Testis (tissue), 3 donors: ENCODE data around the gene GCG. TPM values are rescaled to one million over a fixed set of nuclear protein-coding genes. Genes with fewer than 3 reads are reported as not detected.

Source experiments
- DNase-seq: peaks from one replicate; pipeline ENCODE4 v3.0.0-alpha.2; 2019
- H3K27ac ChIP-seq, 2 donors: fragments of 200-600 bp; sonication (generic); one replicate each; pipeline ENCODE4 v1.5.1; 2019
- H3K27me3 ChIP-seq: fragments of 200-600 bp; sonication (generic); one replicate; pipeline ENCODE4 v1.5.1; 2019
- H3K36me3 ChIP-seq: fragments of 200-600 bp; sonication (generic); one replicate; pipeline ENCODE4 v1.5.1; 2017; ENCODE audit warnings: low read depth; ENCODE audit errors: missing control alignments
- H3K4me1 ChIP-seq: fragments of 200-600 bp; sonication (generic); one replicate; pipeline ENCODE4 v1.5.1; 2019
- H3K4me3 ChIP-seq, 2 donors: fragments of 200-600 bp; sonication (generic); one replicate each; pipeline ENCODE4 v1.5.1; 2017 to 2019
- H3K9me3 ChIP-seq: fragments of 200-600 bp; sonication (generic); one replicate; pipeline ENCODE4 v1.5.1; 2017
- CTCF ChIP-seq, 3 experiments: fragments of 450-650 bp in 2 of 3; fragments of 200-600 bp in 1 of 3; sonication (generic) in 1 of 3; IDR thresholded peaks; one replicate each; pipeline ENCODE4 v1.5.1; 2016 to 2019; ENCODE audit warnings: antibody characterized with exemption in 3 of 3, mild to moderate bottlenecking in 2 of 3, moderate library complexity in 1 of 3
- POLR2A ChIP-seq: fragments of 450-650 bp; IDR thresholded peaks from one replicate; pipeline ENCODE4 v1.6.1; 2017; ENCODE audit warnings: antibody characterized with exemption, mild to moderate bottlenecking, moderate library complexity
- WGBS, 2 donors: methylation state at CpG; one replicate each; pipeline ENCODE4 v1.1.5; 2018; 5-methylcytosine and 5-hydroxymethylcytosine counted together
- intact Hi-C: fragments of 100-400 bp; cut with DNase I; formaldehyde crosslinking; loops from one replicate; pipeline ENCODE4 v1.15.1; 2023; ENCODE audit warnings: low total_unique reads
- polyA plus RNA-seq: library from polyadenylated mRNA; stranded (reverse); fragments of 350-450 nt; fragmentation: Illumina TruSeq; extraction: RNeasy Lipid Tissue Mini Kit (QIAGEN cat#74804); gene quantifications from one replicate; pipeline ENCODE4 v1.2.3, GENCODE V29; 2014; ENCODE audit warnings: low read depth, low replicate concordance; ENCODE audit not compliant: insufficient read depth
- total RNA-seq, 2 donors: library from RNA; depleted of rRNA; stranded (reverse); fragments of >200 nt; gene quantifications; one replicate each; pipeline ENCODE4 v1.2.3, GENCODE V29; 2016

GCG gene
- total and polyA plus RNA-seq, 3 donors from 2014 or later: not detected

GRCh38 chr2:162111958-162112850 is 39.8 kb downstream of the GCG start:
- TF ChIP-seq POLR2A: no peak
- no peak for TF ChIP-seq CTCF (IDR thresholded peaks at IDR 0.05)

GRCh38 chr2:162107361-162107901 is 44.6 kb downstream of the GCG start:
- no peak for TF ChIP-seq POLR2A
- Histone ChIP-seq H3K4me1 (no peaks in the 10 kb centered on the region), H3K9me3 (no peaks in the 10 kb centered on the region), H3K36me3 (no peaks in the 10 kb centered on the region), H3K4me3 (no peak overlapping the region), H3K27me3 (no peaks in the 10 kb centered on the region), H3K27ac (no peak overlapping the region)
- no peak for DNase-seq
- intact Hi-C loops: no loop called here
- 59 to 74% methylated on average over 4 of the region's 4 CpGs for whole genome bisulfite sequencing, 2 donors

More at GRCh38 chr2:162111958-162112850, 39.8 kb downstream of the GCG start:
- intact Hi-C loops: no loop called here
- Histone ChIP-seq H3K36me3 (no peaks in the 10 kb centered on the region), H3K4me3 (no peak overlapping the region), H3K9me3 (no peaks in the 10 kb centered on the region), H3K27ac (no peak overlapping the region), H3K4me1 (no peaks in the 10 kb centered on the region), H3K27me3 (no peaks in the 10 kb centered on the region)
- 89 to 93% methylated on average over 5 of the region's 5 CpGs for WGBS, 2 donors
- no peak for DNase-seq

- H3K9me3 ChIP-seq: no peaks in the 10 kb centered on the region
- no peaks in the 10 kb centered on the region for H3K36me3 ChIP-seq
- TF ChIP-seq POLR2A: no peak
- TF ChIP-seq CTCF (IDR thresholded peaks at IDR 0.05): no peak
- 81 to 83% methylated on average over 1 of the region's 1 CpG for WGBS, 2 donors
- H3K4me3 ChIP-seq: no peak overlapping the region
- no peaks in the 10 kb centered on the region for H3K4me1 ChIP-seq
- no peak overlapping the region for H3K27ac ChIP-seq
- intact Hi-C loops: no loop called here
- no peak for DNase-seq
- no peaks in the 10 kb centered on the region for H3K27me3 ChIP-seq
These were observed 45.3 kb downstream of the GCG start for GRCh38 chr2:162106746-162107145.

GRCh38 chr2:162106146-162106551 is 45.9 kb downstream of the GCG start:
- TF ChIP-seq CTCF (IDR thresholded peaks at IDR 0.05): no peak
- no peak for TF ChIP-seq POLR2A
- H3K27me3 ChIP-seq: no peaks in the 10 kb centered on the region
- H3K9me3 ChIP-seq: no peaks in the 10 kb centered on the region
- intact Hi-C loops: no loop called here
- H3K27ac ChIP-seq: no peak overlapping the region
- WGBS, 2 donors: 69 to 71% methylated on average over 3 of the region's 3 CpGs
- DNase-seq: no peak
- no peaks in the 10 kb centered on the region for H3K36me3 ChIP-seq
- no peaks in the 10 kb centered on the region for H3K4me1 ChIP-seq
- H3K4me3 ChIP-seq: no peak overlapping the region

- TF ChIP-seq CTCF (IDR thresholded peaks at IDR 0.05): no peak
- no peak for TF ChIP-seq POLR2A
- no peak for DNase-seq
- WGBS, 2 donors: 49 to 86% methylated on average over 3 of the region's 3 CpGs
These were observed 48.5 kb downstream of the GCG start for GRCh38 chr2:162103443-162104009.

More at GRCh38 chr2:162103443-162104009, 48.5 kb downstream of the GCG start:
- Histone ChIP-seq H3K27ac (no peak overlapping the region), H3K36me3 (no peaks in the 10 kb centered on the region), H3K4me1 (no peaks in the 10 kb centered on the region), H3K9me3 (no peaks in the 10 kb centered on the region), H3K4me3 (no peak overlapping the region), H3K27me3 (no peaks in the 10 kb centered on the region)
- intact Hi-C loops: no loop called here
